Fibroblast of lung (primary cell): ENCODE measurements around the gene PCDHGB4. TPM values are rescaled to one million over a fixed set of nuclear protein-coding genes. Genes with fewer than 3 reads are reported as not detected.

Experiments
- DNase-seq, 2 donors: peaks; one replicate each; pipeline versions ENCODE4 v3.0.0 to v3.0.0-alpha.2; 2010; ENCODE audit warnings: low read depth in 2 of 2
- H2AFZ ChIP-seq: 2 replicates; pipeline ENCODE4 v1.5.1; 2012; ENCODE audit warnings: low read length, control low read depth, inconsistent platforms
- H3K27ac ChIP-seq: 2 replicates; pipeline ENCODE4 v1.5.1; 2011; ENCODE audit warnings: low read length, control low read depth; ENCODE audit not compliant: insufficient read depth
- H3K27me3 ChIP-seq: 2 replicates; pipeline ENCODE4 v1.5.1; 2011; ENCODE audit warnings: mild to moderate bottlenecking, low read length; ENCODE audit not compliant: control insufficient read depth, insufficient read depth
- H3K36me3 ChIP-seq: 2 replicates; pipeline ENCODE4 v1.5.1; 2011; ENCODE audit warnings: low read length; ENCODE audit not compliant: control insufficient read depth, insufficient read depth
- H3K4me1 ChIP-seq: 2 replicates; pipeline ENCODE4 v1.5.1; 2011; ENCODE audit warnings: low read length; ENCODE audit not compliant: control insufficient read depth, insufficient read depth; ENCODE audit errors: extremely low read depth
- H3K4me2 ChIP-seq: 2 replicates; pipeline ENCODE4 v1.5.1; 2011; ENCODE audit warnings: low read length, control low read depth; ENCODE audit not compliant: insufficient read depth; ENCODE audit errors: extremely low read depth
- H3K4me3 ChIP-seq, 4 experiments: fragments of 200-600 bp in 1 of 4; sonication (generic) in 1 of 4; replicated peaks in 1 of 4; 2 replicates each; pipeline ENCODE4 v1.5.1; 2011 to 2016; ENCODE audit warnings: low read length in 4 of 4, low read depth in 3 of 4, mild to moderate bottlenecking in 3 of 4, control low read depth in 2 of 4, inconsistent platforms in 1 of 4, mixed read lengths in 1 of 4; ENCODE audit not compliant: insufficient read depth in 1 of 4; ENCODE audit errors: control extremely low read depth in 1 of 4
- H3K79me2 ChIP-seq: 2 replicates; pipeline ENCODE4 v1.5.1; 2012; ENCODE audit warnings: mild to moderate bottlenecking, low read length, inconsistent platforms; ENCODE audit not compliant: control insufficient read depth, insufficient read depth
- H3K9ac ChIP-seq: 2 replicates; pipeline ENCODE4 v1.5.1; 2011; ENCODE audit warnings: mild to moderate bottlenecking, low read length, control low read depth; ENCODE audit not compliant: insufficient read depth
- H3K9me3 ChIP-seq: 2 replicates; pipeline ENCODE4 v1.5.1; 2012; ENCODE audit warnings: low read depth, low read length; ENCODE audit not compliant: control insufficient read depth, insufficient read depth
- H4K20me1 ChIP-seq: 2 replicates; pipeline ENCODE4 v1.5.1; 2011; ENCODE audit warnings: low read length; ENCODE audit not compliant: control insufficient read depth, insufficient read depth; ENCODE audit errors: extremely low read depth
- CTCF ChIP-seq, 2 donors: IDR thresholded peaks in 1 of 2; conservative IDR thresholded peaks in 1 of 2; 1 replicate in 1 of 2; 2 replicates in 1 of 2; pipeline ENCODE4 v1.5.1; 2011 to 2012; ENCODE audit warnings: low read length in 2 of 2, control low read depth in 1 of 2, inconsistent platforms in 1 of 2, low read depth in 1 of 2, mild to moderate bottlenecking in 1 of 2
- EZH2 ChIP-seq: IDR thresholded peaks from 2 replicates; pipeline ENCODE4 v1.5.1; 2012; ENCODE audit warnings: low read length, control low read depth, mild to moderate bottlenecking; ENCODE audit errors: missing control alignments
- polyA plus RNA-seq, 2 donors: library from polyadenylated mRNA; depleted of rRNA in 1 of 2; stranded (reverse) in 1 of 2; unstranded in 1 of 2; fragments of >200 nt; gene quantifications; 2 replicates each; pipeline ENCODE4 v1.2.1, GENCODE V29; 2011 to 2012; ENCODE audit warnings: missing spikeins in 1 of 2
- total RNA-seq: library from RNA; depleted of rRNA; stranded (reverse); fragments of >200 nt; gene quantifications from 2 replicates; pipeline ENCODE4 v1.2.1, GENCODE V29; 2014

The PCDHGB4 gene
- total and polyA plus RNA-seq, 2 donors (not counting 1 experiment from before 2014, with no cell fraction given), result 13.3 to 18.3 TPM

DNA sequence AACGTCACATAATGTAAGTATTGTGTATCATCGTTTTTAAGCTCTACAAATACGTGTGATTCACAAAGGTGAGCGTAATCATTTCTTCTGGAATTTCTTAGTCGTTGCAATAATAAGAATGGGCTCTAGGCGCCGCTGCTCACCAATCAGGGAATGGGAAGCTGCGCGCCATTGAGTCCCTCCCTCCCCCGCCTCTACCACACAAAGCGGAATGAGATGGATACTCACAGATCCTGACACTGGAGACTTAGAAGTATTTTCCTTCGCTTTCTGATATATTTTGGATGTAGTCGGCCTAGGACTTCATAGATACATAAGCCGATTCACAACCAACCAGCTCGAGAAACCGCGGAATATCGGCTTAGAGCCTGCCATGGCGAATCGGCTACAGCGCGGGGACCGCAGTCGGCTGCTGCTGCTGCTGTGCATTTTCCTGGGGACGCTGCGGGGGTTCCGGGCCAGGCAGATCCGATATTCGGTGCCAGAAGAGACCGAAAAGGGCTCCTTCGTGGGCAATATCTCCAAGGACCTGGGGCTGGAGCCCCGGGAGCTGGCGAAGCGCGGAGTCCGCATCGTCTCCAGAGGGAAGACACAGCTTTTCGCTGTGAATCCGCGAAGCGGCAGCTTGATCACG lies 33.5 kb downstream of the PCDHGB4 start, which contains the start of gene PCDHGA11:
Gene PCDHGA11 (plus strand): TSS at position 197 of the 634 bp plus-strand sequence. CDS start 177 bp downstream, at position 374.
- H3K4me3 ChIP-seq, result peak within 1 kb of the TSS; percentile 26 to 66 (median 50)
- peaks cover 11% of the 10 kb centered on the region for H3K9me3 ChIP-seq
- no peaks in the 10 kb centered on the region for H3K79me2 ChIP-seq
- H3K4me1 ChIP-seq, result no peaks in the 10 kb centered on the region
- TF ChIP-seq EZH2 (no peak), CTCF (conservative IDR thresholded peaks at IDR 0.05 in 1 of 2, IDR thresholded peaks at IDR 0.05 in 1 of 2; ENCODE audit: low read depth in 1 of 2, low read length in 2 of 2) (peak; percentile 45 to 62)
- H3K27me3 ChIP-seq, result no peaks in the 10 kb centered on the region
- peak within 1 kb of the TSS; percentile 42 for H3K4me2 ChIP-seq
- peak; percentile 56 to 75 for DNase-seq
- peaks cover 2% of the 10 kb centered on the region for H3K36me3 ChIP-seq
- no peaks in the 10 kb centered on the region for H4K20me1 ChIP-seq
- H3K27ac ChIP-seq, result peak within 1 kb of the TSS; percentile 13
- H3K9ac ChIP-seq, result no peak within 1 kb of the TSS
- H2AFZ ChIP-seq, result no peak within 1 kb of the TSS

DNA sequence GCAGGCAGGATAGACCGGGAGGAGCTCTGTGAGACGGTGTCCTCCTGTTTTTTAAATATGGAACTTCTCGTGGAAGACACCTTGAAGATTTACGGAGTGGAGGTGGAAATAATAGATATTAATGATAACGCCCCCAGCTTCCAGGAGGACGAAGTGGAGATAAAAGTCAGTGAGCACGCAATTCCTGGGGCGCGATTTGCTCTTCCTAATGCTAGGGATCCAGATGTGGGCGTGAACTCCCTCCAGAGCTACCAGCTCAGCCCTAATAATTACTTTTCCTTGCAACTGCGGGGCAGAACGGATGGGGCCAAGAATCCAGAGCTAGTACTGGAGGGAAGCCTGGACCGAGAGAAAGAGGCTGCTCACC lies 34.0 kb downstream of the PCDHGB4 start:
- TF ChIP-seq EZH2, result no peak
- Histone ChIP-seq H3K4me2 (peak overlapping the region; percentile 42), H3K9ac (no peak overlapping the region), H4K20me1 (no peaks in the 10 kb centered on the region), H3K27me3 (no peaks in the 10 kb centered on the region), H3K27ac (no peak overlapping the region), H3K4me1 (no peaks in the 10 kb centered on the region), H3K79me2 (no peaks in the 10 kb centered on the region), H3K4me3 (peak overlapping the region; percentile 26 to 66 (median 50)), H3K9me3 (peaks cover 11% of the 10 kb centered on the region), H3K36me3 (peaks cover 2% of the 10 kb centered on the region), H2AFZ (no peak overlapping the region)
- peak in 1 of 2 donors; percentile 34 for DNase-seq

DNA sequence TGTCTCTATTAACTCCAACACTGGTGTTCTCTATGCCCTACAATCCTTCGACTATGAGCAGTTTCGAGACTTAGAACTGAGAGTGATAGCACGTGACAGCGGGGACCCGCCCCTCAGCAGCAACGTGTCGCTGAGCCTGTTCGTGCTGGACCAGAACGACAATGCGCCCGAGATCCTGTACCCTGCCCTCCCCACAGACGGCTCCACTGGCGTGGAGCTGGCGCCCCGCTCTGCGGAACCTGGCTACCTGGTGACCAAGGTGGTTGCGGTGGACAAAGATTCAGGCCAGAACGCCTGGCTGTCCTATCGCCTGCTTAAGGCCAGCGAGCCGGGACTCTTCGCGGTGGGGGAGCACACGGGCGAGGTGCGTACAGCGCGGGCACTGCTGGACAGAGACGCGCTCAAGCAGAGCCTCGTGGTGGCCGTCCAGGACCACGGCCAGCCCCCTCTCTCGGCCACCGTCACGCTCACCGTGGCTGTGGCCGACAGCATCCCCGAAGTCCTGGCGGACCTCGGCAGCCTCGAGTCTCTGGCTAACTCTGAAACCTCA lies 35.3 kb downstream of the PCDHGB4 start:
- H3K79me2 ChIP-seq, result no peaks in the 10 kb centered on the region
- peaks cover 4% of the 10 kb centered on the region for H3K36me3 ChIP-seq
- no peak overlapping the region for H3K9ac ChIP-seq
- DNase-seq, result no peak
- H2AFZ ChIP-seq, result no peak overlapping the region
- H3K27ac ChIP-seq, result no peak overlapping the region
- peak overlapping the region; percentile 3 for H3K4me2 ChIP-seq
- no peak for TF ChIP-seq CTCF (conservative IDR thresholded peaks at IDR 0.05 in 1 of 2, IDR thresholded peaks at IDR 0.05 in 1 of 2; ENCODE audit: low read depth in 1 of 2, low read length in 2 of 2)
- TF ChIP-seq EZH2, result no peak
- no peaks in the 10 kb centered on the region for H3K27me3 ChIP-seq
- H4K20me1 ChIP-seq, result no peaks in the 10 kb centered on the region
- peaks cover 17% of the 10 kb centered on the region for H3K9me3 ChIP-seq
- no peaks in the 10 kb centered on the region for H3K4me1 ChIP-seq
- no peak overlapping the region for H3K4me3 ChIP-seq
